GM12891 (cell line): ENCODE measurements around the gene INAFM2.

ENCODE experiments used
- DNase-seq: peaks from one replicate; pipeline ENCODE4 v3.0.0; 2011; ENCODE audit warnings: low spot score; ENCODE audit not compliant: insufficient read length
- FAIRE-seq: peaks from 2 replicates; lab custom pipeline; 2011; peaks lifted over from hg19 to GRCh38; lab: Jason Lieb, UNC
- PAX5 ChIP-seq: IDR thresholded peaks from 2 replicates; pipeline ENCODE4 v1.6.1; 2011; ENCODE audit warnings: low read length, moderate library complexity, mild to moderate bottlenecking; ENCODE audit not compliant: insufficient read depth, severe bottlenecking
- POLR2A ChIP-seq: IDR thresholded peaks from 2 replicates; pipeline ENCODE4 v1.6.1; 2011; ENCODE audit warnings: low read depth, low read length, control low read depth
- POLR2AphosphoS5 ChIP-seq: IDR thresholded peaks from 2 replicates; pipeline ENCODE4 v1.6.1; 2011; ENCODE audit warnings: low read depth, low read length, control low read depth
- POU2F2 ChIP-seq: IDR thresholded peaks from 2 replicates; pipeline ENCODE4 v1.6.1; 2011; ENCODE audit warnings: low read depth, mild to moderate bottlenecking, control low read depth, low read length, moderate library complexity
- SPI1 ChIP-seq: IDR thresholded peaks from 2 replicates; pipeline ENCODE4 v1.6.1; 2011; ENCODE audit warnings: low read depth, low read length, control low read depth
- TAF1 ChIP-seq: IDR thresholded peaks from 2 replicates; pipeline ENCODE4 v1.6.1; 2011; ENCODE audit warnings: low read depth, low read length, control low read depth

INAFM2 gene

GRCh38 chr15:40287505-40287904 lies 36.0 kb upstream of the INAFM2 start:
- FAIRE-seq (no peak), DNase-seq (no peak)
- no peak for TF ChIP-seq TAF1
- TF ChIP-seq SPI1 = no peak
- no peak for TF ChIP-seq PAX5
- no peak for TF ChIP-seq POLR2AphosphoS5
- TF ChIP-seq POLR2A = no peak

- TF ChIP-seq POLR2A (no peak), POLR2AphosphoS5 (no peak), TAF1 (no peak), PAX5 (no peak), POU2F2 (no peak), SPI1 (no peak)
- no peak for DNase-seq
- FAIRE-seq = no peak
Measured at GRCh38 chr15:40287968-40288367, 35.5 kb upstream of the INAFM2 start.

GRCh38 chr15:40289140-40289775 lies 34.2 kb upstream of the INAFM2 start:
- no peak for FAIRE-seq
- DNase-seq = no peak
- no peak for TF ChIP-seq POU2F2
- TF ChIP-seq POLR2AphosphoS5 = no peak
- TF ChIP-seq SPI1 = no peak
- no peak for TF ChIP-seq TAF1
- no peak for TF ChIP-seq POLR2A
- TF ChIP-seq PAX5 = no peak

GRCh38 chr15:40290545-40290917 lies 33.0 kb upstream of the INAFM2 start:
- TF ChIP-seq PAX5 (no peak), POU2F2 (no peak), POLR2A (no peak), SPI1 (no peak)
- DNase-seq (no peak), FAIRE-seq (no peak)

- no peak for FAIRE-seq
- TF ChIP-seq PAX5 = no peak
- no peak for TF ChIP-seq POLR2AphosphoS5
- TF ChIP-seq POU2F2 = no peak
- TF ChIP-seq TAF1 = no peak
- no peak for TF ChIP-seq POLR2A
- TF ChIP-seq SPI1 = no peak
- no peak for DNase-seq
Measured at GRCh38 chr15:40290918-40291574, 32.4 kb upstream of the INAFM2 start.

- no peak for DNase-seq
- FAIRE-seq = no peak
- TF ChIP-seq POLR2AphosphoS5 (no peak), PAX5 (no peak), TAF1 (no peak)
Measured at GRCh38 chr15:40292246-40292645, 31.2 kb upstream of the INAFM2 start.

GRCh38 chr15:40293006-40293405 lies 30.5 kb upstream of the INAFM2 start:
- no peak for FAIRE-seq
- no peak for TF ChIP-seq SPI1
- no peak for TF ChIP-seq POLR2A
- TF ChIP-seq POLR2AphosphoS5 = no peak
- no peak for TF ChIP-seq PAX5
- TF ChIP-seq TAF1 = no peak
- no peak for TF ChIP-seq POU2F2
- DNase-seq = no peak

GRCh38 chr15:40293905-40294895 lies 29.3 kb upstream of the INAFM2 start:
- FAIRE-seq (no peak), DNase-seq (no peak)
- TF ChIP-seq POLR2AphosphoS5 = no peak
- no peak for TF ChIP-seq POLR2A
- TF ChIP-seq POU2F2 = no peak
- TF ChIP-seq PAX5 = no peak
- no peak for TF ChIP-seq TAF1

- FAIRE-seq (peak; percentile 9), DNase-seq (no peak)
- TF ChIP-seq PAX5 = no peak
- TF ChIP-seq POU2F2 = no peak
- no peak for TF ChIP-seq SPI1
- no peak for TF ChIP-seq POLR2A
- no peak for TF ChIP-seq TAF1
- no peak for TF ChIP-seq POLR2AphosphoS5
Measured at GRCh38 chr15:40295297-40295696, 28.2 kb upstream of the INAFM2 start.
